Small intestine (tissue), 7 donors: ENCODE measurements around the gene USP48. TPM values are rescaled to one million over a fixed set of nuclear protein-coding genes. Genes with fewer than 3 reads are reported as not detected.
A peak's percentile ranks its signal among the peaks of the same experiment; 100 is the strongest.
"Not testable (repeated sequence)": the region's sequence is repeated elsewhere in the genome, so short reads cannot be mapped to it uniquely, and the experiment has no call there.

Source experiments
- DNase-seq, 2 donors: peaks; one replicate each; pipeline versions ENCODE4 v3.0.0 to v3.0.0-alpha.2; 2013
- FAIRE-seq: peaks from 2 replicates; lab custom pipeline; 2012; peaks lifted over from hg19 to GRCh38; lab: Jason Lieb, UNC
- H3K27ac ChIP-seq, 3 donors: one replicate each; pipeline ENCODE4 v1.5.1; 2013; ENCODE audit warnings: low read length in 2 of 3, mild to moderate bottlenecking in 2 of 3, control low read depth in 1 of 3, inconsistent platforms in 1 of 3, low read depth in 1 of 3, moderate library complexity in 1 of 3
- H3K27me3 ChIP-seq, 3 donors: one replicate each; pipeline ENCODE4 v1.6.1; 2013; ENCODE audit warnings: low read length in 3 of 3, inconsistent platforms in 1 of 3; ENCODE audit not compliant: control insufficient read depth in 3 of 3, insufficient read depth in 3 of 3
- H3K36me3 ChIP-seq, 3 donors: one replicate each; pipeline ENCODE4 v1.6.1; 2013; ENCODE audit warnings: low read length in 3 of 3, inconsistent platforms in 1 of 3, low read depth in 1 of 3, mild to moderate bottlenecking in 1 of 3, moderate library complexity in 1 of 3; ENCODE audit not compliant: control insufficient read depth in 3 of 3, insufficient read depth in 2 of 3
- H3K4me1 ChIP-seq, 3 donors: one replicate each; pipeline ENCODE4 v1.6.1; 2013; ENCODE audit warnings: low read length in 2 of 3, inconsistent platforms in 1 of 3, low read depth in 1 of 3, mild to moderate bottlenecking in 1 of 3, moderate library complexity in 1 of 3; ENCODE audit not compliant: control insufficient read depth in 3 of 3, insufficient read depth in 2 of 3
- H3K4me3 ChIP-seq, 3 donors: one replicate each; pipeline ENCODE4 v1.5.1; 2013; ENCODE audit warnings: low read length in 3 of 3, control low read depth in 1 of 3, inconsistent platforms in 1 of 3, low read depth in 1 of 3, mild to moderate bottlenecking in 1 of 3, moderate library complexity in 1 of 3
- H3K9me3 ChIP-seq, 2 donors: one replicate each; pipeline ENCODE4 v1.6.1; 2013; ENCODE audit warnings: low read depth in 1 of 2, low read length in 1 of 2; ENCODE audit not compliant: control insufficient read depth in 2 of 2, insufficient read depth in 1 of 2
- WGBS, 3 donors: extraction: QIAGEN DNeasy Blood & Tissue Kit; methylation state at CpG; one replicate each; pipeline ENCODE4 v1.1.7; 2013; 5-methylcytosine and 5-hydroxymethylcytosine counted together
- polyA plus RNA-seq, 4 donors: library from polyadenylated mRNA; stranded (reverse) in 3 of 4; unstranded in 1 of 4; fragments of 200-250 nt in 3 of 4; fragments of 120-200 nt in 1 of 4; gene quantifications; one replicate each; pipeline versions ENCODE4 v1.2.1 to v1.2.3, GENCODE V29; 2013
- donor health status: healthy with polysubstance abuse.
- donor health status: control.
- donor health status: control.
- donor health status: Bipolar disorder and iron deficiency.
- donor health status: healthy.

Gene USP48
- polyA plus RNA-seq, 4 donors, result 15.1 to 43.1 (median 17.8) TPM

DNA sequence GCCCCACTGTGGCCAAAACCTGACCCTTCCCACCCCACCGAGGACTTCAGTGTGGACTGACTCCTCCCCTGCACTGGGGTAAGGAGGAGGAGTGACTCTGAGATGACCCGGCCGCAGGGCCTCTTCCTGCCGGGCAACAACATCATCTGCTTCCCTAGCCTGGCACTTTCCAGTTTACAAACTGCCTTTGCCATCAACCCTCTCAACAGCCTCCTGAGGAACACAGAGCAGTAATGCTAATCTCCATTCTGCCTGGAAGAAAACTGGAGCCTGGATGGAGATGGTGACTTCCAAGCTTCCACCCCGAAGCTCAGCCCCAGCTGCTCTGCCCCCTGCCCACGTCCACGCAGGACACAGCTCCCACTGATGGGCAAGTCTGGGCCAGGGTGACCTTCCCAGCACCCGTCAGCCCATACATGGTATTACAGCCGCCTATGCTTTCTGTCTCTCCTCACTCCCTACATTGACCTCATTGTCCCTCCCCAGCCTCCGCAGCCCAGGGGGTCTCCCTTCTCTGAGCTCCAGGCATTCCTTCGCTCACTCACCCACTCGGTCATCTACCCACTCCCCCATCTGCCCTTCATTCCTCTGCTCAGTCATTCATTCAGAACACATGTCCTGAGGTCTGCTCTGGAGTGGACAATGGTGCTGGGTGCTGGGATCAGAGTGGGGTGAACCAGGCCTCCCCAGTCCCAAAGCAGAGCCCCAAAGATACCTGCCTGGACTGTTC, 148.0 kb downstream of the USP48 start:
- Histone ChIP-seq H3K27me3 (peaks cover 0 to 2% (median 0%) of the 10 kb centered on the region in 3 donors), H3K9me3 (no peaks in the 10 kb centered on the region), H3K4me3 (no peak overlapping the region), H3K36me3 (no peaks in the 10 kb centered on the region), H3K4me1 (peaks cover 0 to 17% (median 0%) of the 10 kb centered on the region in 3 donors), H3K27ac (no peak overlapping the region)
- WGBS, 3 donors, result 63 to 73% (median 64%) methylated on average over 12 of the region's 12 CpGs
- FAIRE-seq (no peak), DNase-seq (no peak)

DNA sequence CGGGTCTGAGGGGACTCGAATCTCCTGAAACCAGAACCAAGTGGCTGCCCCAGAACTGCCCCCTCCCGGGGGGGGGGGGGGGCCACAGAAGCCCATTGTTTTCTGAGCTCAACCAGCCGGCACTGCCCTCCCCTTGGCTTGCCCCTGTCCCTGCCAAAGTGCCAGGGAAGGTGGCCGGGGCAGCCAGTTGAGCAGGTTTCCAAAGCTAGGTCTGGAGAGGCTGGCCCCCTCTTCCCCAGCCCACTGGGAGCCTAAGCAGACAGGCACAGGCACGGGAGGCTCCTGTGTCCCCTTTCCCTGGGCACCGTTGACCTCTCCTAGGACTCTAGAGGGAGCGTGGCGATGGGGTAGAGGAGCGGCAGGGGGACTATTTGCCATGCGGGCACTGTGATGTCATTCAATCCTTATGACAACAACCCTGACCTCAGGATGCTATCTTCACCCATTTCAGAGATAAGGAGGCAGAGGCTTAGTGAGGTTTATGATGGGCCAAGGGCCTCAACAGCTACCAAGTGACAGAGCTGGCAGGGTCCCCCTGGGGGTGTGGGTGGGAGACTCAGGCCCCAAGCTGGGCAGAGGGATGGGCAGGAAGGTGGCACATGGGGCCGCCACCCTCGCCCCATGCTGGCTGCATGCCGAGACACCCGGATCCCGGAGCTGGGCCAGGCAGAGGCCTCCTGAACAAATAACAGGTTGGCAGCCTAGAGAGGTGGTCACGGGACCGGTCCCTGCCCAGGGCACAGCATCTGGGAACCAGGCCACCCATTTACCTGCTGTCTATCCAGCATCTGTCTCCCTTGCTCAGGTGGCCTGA, 148.8 kb downstream of the USP48 start:
- no peak for FAIRE-seq

DNA sequence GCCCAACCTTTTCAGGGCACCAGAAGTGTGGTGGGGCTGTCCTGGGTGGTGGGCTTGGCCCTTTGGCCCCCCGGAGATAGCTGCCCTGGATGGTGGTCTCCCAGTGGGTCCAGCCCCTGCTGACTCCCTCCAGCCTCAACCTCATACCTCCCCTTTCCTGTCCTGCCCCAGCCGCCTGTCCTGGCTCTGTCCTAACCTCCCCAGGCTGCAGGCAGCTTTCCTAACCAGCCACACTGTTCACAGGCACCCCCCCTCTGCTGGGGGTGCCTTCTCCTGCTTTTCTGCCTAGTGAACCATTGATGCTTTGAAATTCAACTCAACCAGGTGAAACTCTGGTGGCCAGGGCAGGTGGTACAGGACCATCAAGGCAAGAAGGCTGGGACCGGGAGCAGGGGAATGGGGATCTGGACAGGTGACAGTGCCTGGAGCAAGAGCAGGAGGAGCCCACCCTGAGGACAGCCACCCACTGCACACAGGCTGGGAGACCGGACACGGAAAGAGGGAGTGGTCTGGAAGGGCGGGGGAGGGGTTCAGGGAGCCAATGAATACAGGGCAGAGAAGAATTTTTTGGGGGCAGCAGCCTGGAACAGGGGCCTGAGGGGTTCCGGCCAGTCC, 149.7 kb downstream of the USP48 start:
- WGBS, 3 donors, result 67 to 75% (median 68%) methylated on average over 7 of the region's 7 CpGs
- FAIRE-seq (no peak), DNase-seq (no peak)
- Histone ChIP-seq H3K4me3 (no peak overlapping the region), H3K27ac (peak overlapping the region in 1 of 3 donors; percentile 33), H3K4me1 (peaks cover 0 to 13% (median 0%) of the 10 kb centered on the region in 3 donors), H3K27me3 (peaks cover 0 to 2% (median 0%) of the 10 kb centered on the region in 3 donors), H3K36me3 (no peaks in the 10 kb centered on the region), H3K9me3 (no peaks in the 10 kb centered on the region)

More for the DNA sequence above, 148.8 kb downstream of the USP48 start:
- Histone ChIP-seq H3K4me1 (peaks cover 0 to 17% (median 0%) of the 10 kb centered on the region in 3 donors), H3K36me3 (no peaks in the 10 kb centered on the region), H3K9me3 (no peaks in the 10 kb centered on the region), H3K27ac (peak overlapping the region in 1 of 3 donors; percentile 33), H3K27me3 (peaks cover 0 to 2% (median 0%) of the 10 kb centered on the region in 3 donors), H3K4me3 (no peak overlapping the region)
- DNase-seq, result peak; percentile 48 to 62
- 18 to 67% (median 43%) methylated on average over 15 to 18 of the region's 18 CpGs for WGBS, 3 donors

DNA sequence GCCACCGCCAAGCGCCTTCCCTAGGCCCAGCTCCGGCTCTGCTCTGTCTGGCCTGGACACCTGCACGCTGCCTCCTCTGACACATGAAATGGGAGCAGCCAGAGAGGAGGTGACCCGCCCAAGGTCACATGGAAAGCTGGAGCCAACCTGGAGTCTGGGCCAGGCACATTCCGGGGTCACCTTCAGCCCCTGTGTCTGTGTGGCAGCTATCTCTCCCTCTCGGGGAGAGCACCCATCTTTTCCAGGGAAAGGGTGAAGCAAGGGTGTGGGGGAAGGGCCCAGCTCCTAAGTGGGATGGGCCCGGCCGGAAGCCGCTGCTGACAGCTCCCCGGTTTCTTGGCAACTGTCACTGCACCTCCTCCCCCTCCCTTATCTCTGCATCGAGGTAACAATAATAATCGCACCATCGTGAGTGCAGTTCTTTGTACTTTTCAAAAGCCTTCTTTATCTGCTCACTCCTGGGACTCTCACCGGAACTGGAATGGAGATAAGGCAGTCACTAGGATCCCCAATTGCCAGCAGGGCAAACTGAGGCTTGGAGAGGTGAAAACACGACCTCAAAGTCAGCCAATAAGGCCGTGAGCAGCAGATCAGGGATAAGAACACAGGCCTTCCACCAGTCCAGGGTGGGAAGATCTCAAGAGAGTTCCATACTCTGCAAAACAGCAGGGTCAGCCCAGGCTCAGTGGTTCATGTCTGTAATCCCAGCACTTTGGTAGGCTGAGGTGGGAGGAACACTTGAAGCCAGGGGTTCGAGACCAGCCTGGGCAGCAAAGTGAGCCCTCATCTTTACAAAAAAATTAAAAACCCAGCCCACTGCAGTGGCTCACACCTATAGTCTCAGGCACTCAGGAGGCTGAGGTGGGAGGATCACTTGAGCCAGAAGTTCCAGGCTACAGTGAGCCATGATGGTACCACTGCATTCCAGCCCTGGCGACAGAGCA, 150.7 kb downstream of the USP48 start:
- peak overlapping the region in 1 of 3 donors; percentile 30 for H3K27ac ChIP-seq
- H3K27me3 ChIP-seq, result peaks cover 0 to 2% (median 0%) of the 10 kb centered on the region in 3 donors
- FAIRE-seq (no peak), DNase-seq (peak; percentile 83 to 85)
- peaks cover 0 to 13% (median 0%) of the 10 kb centered on the region in 3 donors for H3K4me1 ChIP-seq
- H3K9me3 ChIP-seq, result no peaks in the 10 kb centered on the region
- no peak overlapping the region for H3K4me3 ChIP-seq
- WGBS, 3 donors, result 23 to 45% (median 34%) methylated on average over 18 to 19 of the region's 19 CpGs
- H3K36me3 ChIP-seq, result no peaks in the 10 kb centered on the region

DNA sequence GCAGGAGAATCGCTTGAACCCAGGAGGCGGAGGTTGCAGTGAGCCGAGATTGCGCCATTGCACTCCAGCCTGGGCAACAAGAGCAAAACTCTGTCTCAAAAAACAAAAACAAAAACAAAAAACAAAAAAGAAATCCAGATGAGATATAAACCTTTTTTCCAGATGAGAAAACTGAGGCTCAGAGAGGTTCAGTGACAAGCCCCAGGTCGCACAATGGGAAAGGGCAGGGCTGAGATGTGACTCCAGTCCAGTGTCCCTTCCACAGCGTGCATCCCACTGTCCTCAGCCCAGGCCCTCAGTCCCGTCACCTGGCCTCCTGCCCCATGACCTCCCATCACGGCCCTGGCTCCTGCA, 151.4 kb downstream of the USP48 start:
- peak overlapping the region in 1 of 3 donors; percentile 30 for H3K27ac ChIP-seq
- H3K4me1 ChIP-seq, result peaks cover 0 to 13% (median 0%) of the 10 kb centered on the region in 3 donors
- whole genome bisulfite sequencing, 3 donors, result 64 to 83% (median 78%) methylated on average over 8 of the region's 8 CpGs
- not testable (repeated sequence) for H3K27me3 ChIP-seq, H3K9me3 ChIP-seq, FAIRE-seq, H3K4me3 ChIP-seq, DNase-seq, H3K36me3 ChIP-seq

DNA sequence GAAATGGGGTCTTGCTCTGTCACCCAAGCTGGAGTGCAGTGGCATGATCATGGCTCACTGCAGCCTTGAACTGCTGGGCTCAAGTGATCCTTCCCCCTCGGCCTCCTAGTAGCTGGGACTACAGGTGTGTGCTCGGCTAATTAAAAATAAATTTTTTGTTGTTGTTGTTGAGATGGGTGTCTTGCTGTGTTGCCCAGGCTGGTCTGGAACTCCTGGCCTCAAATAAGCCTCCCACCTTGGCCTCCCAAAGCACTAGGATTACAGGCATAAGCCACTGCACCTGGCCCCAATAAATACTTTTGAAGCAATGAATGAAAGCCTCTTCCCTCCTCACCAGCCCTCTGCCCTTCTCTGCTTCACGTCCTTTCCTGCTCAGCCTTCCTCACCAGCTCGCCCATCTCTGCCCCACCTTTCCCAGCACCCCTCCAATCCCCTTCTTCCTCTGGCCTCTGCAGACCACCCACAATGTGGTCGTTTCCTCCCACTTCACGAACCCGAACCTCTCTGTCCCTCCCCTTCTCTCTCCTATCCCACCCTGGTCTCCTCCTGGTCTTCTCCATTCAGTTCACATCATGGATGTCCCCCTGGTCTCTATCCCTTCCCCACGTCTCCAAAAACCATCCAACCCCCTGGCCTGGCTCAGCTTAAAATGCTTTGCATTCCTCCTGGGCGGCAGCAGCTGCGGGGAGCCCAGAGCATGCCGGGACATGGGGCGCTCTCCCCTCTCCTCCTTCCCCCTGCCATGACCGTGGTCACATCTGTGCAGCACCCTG, 152.2 kb downstream of the USP48 start:
- peaks cover 0 to 4% (median 0%) of the 10 kb centered on the region in 3 donors for H3K36me3 ChIP-seq
- no peak for DNase-seq
- no peak overlapping the region for H3K4me3 ChIP-seq
- peaks cover 0 to 13% (median 0%) of the 10 kb centered on the region in 3 donors for H3K4me1 ChIP-seq
- H3K9me3 ChIP-seq, result no peaks in the 10 kb centered on the region
- no peak for FAIRE-seq
- H3K27me3 ChIP-seq, result peaks cover 0 to 2% (median 0%) of the 10 kb centered on the region in 3 donors
- WGBS, 3 donors, result 55 to 81% (median 76%) methylated on average over 13 of the region's 13 CpGs
- no peak overlapping the region for H3K27ac ChIP-seq

DNA sequence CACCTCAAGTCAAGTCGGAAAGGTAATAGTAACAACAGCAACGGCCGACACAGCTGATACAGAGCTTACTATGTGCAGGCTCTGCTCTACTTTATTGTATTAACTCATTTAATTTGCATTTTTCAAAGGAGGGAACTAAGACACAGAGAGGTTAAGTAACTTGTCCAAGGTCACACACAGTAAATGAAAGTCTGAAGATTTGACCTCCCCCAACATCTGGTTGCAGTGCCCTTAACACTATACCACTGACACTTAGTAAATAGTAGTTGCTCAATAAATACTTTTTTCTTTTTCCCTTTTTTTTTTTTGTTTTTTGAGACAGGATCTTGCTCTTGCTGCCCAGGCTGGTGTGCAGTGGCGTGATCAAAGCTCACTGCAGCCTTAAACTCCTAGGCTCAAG, 153.0 kb downstream of the USP48 start:
- H3K27ac ChIP-seq, result no peak overlapping the region
- no peak overlapping the region for H3K4me3 ChIP-seq
- peaks cover 0 to 13% (median 0%) of the 10 kb centered on the region in 3 donors for H3K4me1 ChIP-seq
- FAIRE-seq, result no peak
- peaks cover 0 to 6% (median 0%) of the 10 kb centered on the region in 3 donors for H3K36me3 ChIP-seq
- 87 to 93% (median 87%) methylated on average over 4 of the region's 4 CpGs for WGBS, 3 donors
- no peaks in the 10 kb centered on the region for H3K9me3 ChIP-seq
- H3K27me3 ChIP-seq, result peaks cover 0 to 2% (median 0%) of the 10 kb centered on the region in 3 donors
- no peak for DNase-seq
